HepG2 (cell line): ENCODE data around the gene TXNIP. TPM values are rescaled to one million over a fixed set of nuclear protein-coding genes. Genes with fewer than 3 reads are reported as not detected.

Source experiments
- ARNT ChIP-seq: fragments of 450-650 bp; IDR thresholded peaks from 2 replicates; pipeline ENCODE4 v1.6.1; 2017
- ATAD3A ChIP-seq: sonication (generic); formaldehyde crosslinking; IDR thresholded peaks from 2 replicates; pipeline ENCODE4 v1.4.0; 2020; ENCODE audit warnings: missing genetic modification reagents
- CAMTA2 ChIP-seq: sonication (generic); formaldehyde crosslinking; IDR thresholded peaks from 2 replicates; pipeline ENCODE4 v1.4.0; 2020; ENCODE audit warnings: mild to moderate bottlenecking, missing genetic modification reagents, borderline replicate concordance
- E2F1 ChIP-seq: sonication (generic); formaldehyde crosslinking; IDR thresholded peaks from 2 replicates; pipeline ENCODE4 v1.5.0; 2020; ENCODE audit warnings: missing genetic modification reagents
- ETV5 ChIP-seq: IDR thresholded peaks from 2 replicates; pipeline ENCODE4 v1.6.1; 2018; ENCODE audit warnings: missing biosample characterization, missing genetic modification reagents, inconsistent platforms, borderline replicate concordance
- RARG ChIP-seq: sonication (generic); formaldehyde crosslinking; IDR thresholded peaks from 2 replicates; pipeline ENCODE4 v1.4.0; 2020; ENCODE audit warnings: low read depth, mild to moderate bottlenecking, missing genetic modification reagents
- SP2 ChIP-seq: sonication (generic); formaldehyde crosslinking; IDR thresholded peaks from 2 replicates; pipeline ENCODE4 v1.5.1; 2020; ENCODE audit warnings: mild to moderate bottlenecking, missing genetic modification reagents
- TEAD3 ChIP-seq: optimal IDR thresholded peaks from 2 replicates; pipeline ENCODE3; 2016; ENCODE audit warnings: borderline replicate concordance
- ZFY ChIP-seq: sonication (generic); formaldehyde crosslinking; IDR thresholded peaks from 2 replicates; pipeline ENCODE4 v1.4.0; 2020; ENCODE audit warnings: missing genetic modification reagents
- ZNF205 ChIP-seq: IDR thresholded peaks from 2 replicates; pipeline ENCODE4 v1.6.1; 2018; ENCODE audit warnings: missing biosample characterization, missing genetic modification reagents
- ZNF253 ChIP-seq: sonication (generic); formaldehyde crosslinking; IDR thresholded peaks from 2 replicates; pipeline ENCODE4 v1.8.0; 2022; ENCODE audit warnings: mild to moderate bottlenecking, missing genetic modification reagents, borderline replicate concordance
- ZNF292 ChIP-seq: sonication (generic); formaldehyde crosslinking; IDR thresholded peaks from 2 replicates; pipeline ENCODE4 v1.8.1; 2022; ENCODE audit warnings: mild to moderate bottlenecking, low read depth, missing genetic modification reagents, borderline replicate concordance
- ZNF614 ChIP-seq: IDR thresholded peaks from 2 replicates; pipeline ENCODE4 v1.6.1; 2018; ENCODE audit warnings: missing biosample characterization, missing genetic modification reagents, inconsistent platforms, borderline replicate concordance
- ZNF710 ChIP-seq: sonication (generic); formaldehyde crosslinking; IDR thresholded peaks from 2 replicates; pipeline ENCODE4 v1.5.0; 2020; ENCODE audit warnings: mild to moderate bottlenecking, missing genetic modification reagents, borderline replicate concordance
- ZSCAN31 ChIP-seq: sonication (generic); formaldehyde crosslinking; IDR thresholded peaks from 2 replicates; pipeline ENCODE4 v1.5.0; 2020; ENCODE audit warnings: low read depth, mild to moderate bottlenecking, missing genetic modification reagents
- polyA plus RNA-seq, 8 experiments: library from polyadenylated mRNA; depleted of rRNA in 3 of 8; stranded (reverse) in 7 of 8; unstranded in 1 of 8; fragments of >200 nt; fragmentation: Illumina TruSeq in 4 of 8; extraction: Trizol in 4 of 8; gene quantifications; 2 replicates each; pipeline versions ENCODE4 v1.2.1 to v1.2.3, GENCODE V29; 2011 to 2016; ENCODE audit warnings: low read depth in 4 of 8, missing spikeins in 1 of 8, mixed read lengths in 1 of 8; ENCODE audit not compliant: insufficient read depth in 1 of 8
- total RNA-seq, 5 experiments: library from RNA; depleted of rRNA; stranded (reverse); fragments of >200 nt; fragmentation: Illumina TruSeq; extraction: Trizol; gene quantifications; 2 replicates each; pipeline ENCODE4 v1.2.3, GENCODE V29; 2016; ENCODE audit warnings: low read depth in 1 of 5
- TF ChIP-seq, protein P1 (sequence below): sonication (generic); formaldehyde crosslinking; conservative IDR thresholded peaks from 2 replicates; pipeline ENCODE4 v1.4.0; 2020; ENCODE audit warnings: mild to moderate bottlenecking, missing genetic modification reagents, moderate library complexity
- TF ChIP-seq, protein P2 (sequence below): sonication (generic); formaldehyde crosslinking; IDR thresholded peaks from 2 replicates; pipeline ENCODE4 v1.4.0; 2020; ENCODE audit warnings: missing genetic modification reagents
- TF ChIP-seq, protein P3 (sequence below): sonication (generic); formaldehyde crosslinking; IDR thresholded peaks from 2 replicates; pipeline ENCODE4 v1.5.0; 2020; ENCODE audit warnings: missing genetic modification reagents

TXNIP gene
- total and polyA plus RNA-seq, 2 of the 13 experiments (the other 11 are each of a cell fraction or from before 2014, with no cell fraction given): 24.4 to 237 TPM

- TF ChIP-seq, protein P1, sequence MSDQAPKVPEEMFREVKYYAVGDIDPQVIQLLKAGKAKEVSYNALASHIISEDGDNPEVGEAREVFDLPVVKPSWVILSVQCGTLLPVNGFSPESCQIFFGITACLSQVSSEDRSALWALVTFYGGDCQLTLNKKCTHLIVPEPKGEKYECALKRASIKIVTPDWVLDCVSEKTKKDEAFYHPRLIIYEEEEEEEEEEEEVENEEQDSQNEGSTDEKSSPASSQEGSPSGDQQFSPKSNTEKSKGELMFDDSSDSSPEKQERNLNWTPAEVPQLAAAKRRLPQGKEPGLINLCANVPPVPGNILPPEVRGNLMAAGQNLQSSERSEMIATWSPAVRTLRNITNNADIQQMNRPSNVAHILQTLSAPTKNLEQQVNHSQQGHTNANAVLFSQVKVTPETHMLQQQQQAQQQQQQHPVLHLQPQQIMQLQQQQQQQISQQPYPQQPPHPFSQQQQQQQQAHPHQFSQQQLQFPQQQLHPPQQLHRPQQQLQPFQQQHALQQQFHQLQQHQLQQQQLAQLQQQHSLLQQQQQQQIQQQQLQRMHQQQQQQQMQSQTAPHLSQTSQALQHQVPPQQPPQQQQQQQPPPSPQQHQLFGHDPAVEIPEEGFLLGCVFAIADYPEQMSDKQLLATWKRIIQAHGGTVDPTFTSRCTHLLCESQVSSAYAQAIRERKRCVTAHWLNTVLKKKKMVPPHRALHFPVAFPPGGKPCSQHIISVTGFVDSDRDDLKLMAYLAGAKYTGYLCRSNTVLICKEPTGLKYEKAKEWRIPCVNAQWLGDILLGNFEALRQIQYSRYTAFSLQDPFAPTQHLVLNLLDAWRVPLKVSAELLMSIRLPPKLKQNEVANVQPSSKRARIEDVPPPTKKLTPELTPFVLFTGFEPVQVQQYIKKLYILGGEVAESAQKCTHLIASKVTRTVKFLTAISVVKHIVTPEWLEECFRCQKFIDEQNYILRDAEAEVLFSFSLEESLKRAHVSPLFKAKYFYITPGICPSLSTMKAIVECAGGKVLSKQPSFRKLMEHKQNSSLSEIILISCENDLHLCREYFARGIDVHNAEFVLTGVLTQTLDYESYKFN (CRISPR knock-in tag): peak; percentile 44; the same call in 1 of the 2 replicates
- TF ChIP-seq RARG (CRISPR knock-in tag) (peak; percentile 70; the same call in 1 of the 2 replicates), ETV5 (peak; percentile 71; the same call in 1 of the 2 replicates), ZNF205 (CRISPR knock-in tag) (no peak), SP2 (CRISPR knock-in tag) (peak; percentile 46; the same call in 1 of the 2 replicates), ZSCAN31 (CRISPR knock-in tag) (0 out of 2 replicates have a peak, but pooled peaks have one; percentile 36), ATAD3A (CRISPR knock-in tag) (no peak), ZNF253 (CRISPR knock-in tag) (no peak), TEAD3 (CRISPR knock-in tag) (no peak), ZFY (CRISPR knock-in tag) (peak; percentile 33), ZNF292 (CRISPR knock-in tag) (peak; percentile 62; the same call in 1 of the 2 replicates), CAMTA2 (no peak), ZNF614 (CRISPR knock-in tag) (no peak), ARNT (no peak), E2F1 (CRISPR knock-in tag) (no peak), ZNF710 (no peak)
- TF ChIP-seq, protein P2, sequence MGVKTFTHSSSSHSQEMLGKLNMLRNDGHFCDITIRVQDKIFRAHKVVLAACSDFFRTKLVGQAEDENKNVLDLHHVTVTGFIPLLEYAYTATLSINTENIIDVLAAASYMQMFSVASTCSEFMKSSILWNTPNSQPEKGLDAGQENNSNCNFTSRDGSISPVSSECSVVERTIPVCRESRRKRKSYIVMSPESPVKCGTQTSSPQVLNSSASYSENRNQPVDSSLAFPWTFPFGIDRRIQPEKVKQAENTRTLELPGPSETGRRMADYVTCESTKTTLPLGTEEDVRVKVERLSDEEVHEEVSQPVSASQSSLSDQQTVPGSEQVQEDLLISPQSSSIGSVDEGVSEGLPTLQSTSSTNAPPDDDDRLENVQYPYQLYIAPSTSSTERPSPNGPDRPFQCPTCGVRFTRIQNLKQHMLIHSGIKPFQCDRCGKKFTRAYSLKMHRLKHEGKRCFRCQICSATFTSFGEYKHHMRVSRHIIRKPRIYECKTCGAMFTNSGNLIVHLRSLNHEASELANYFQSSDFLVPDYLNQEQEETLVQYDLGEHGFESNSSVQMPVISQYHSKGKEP: no peak
- TF ChIP-seq, protein P3, sequence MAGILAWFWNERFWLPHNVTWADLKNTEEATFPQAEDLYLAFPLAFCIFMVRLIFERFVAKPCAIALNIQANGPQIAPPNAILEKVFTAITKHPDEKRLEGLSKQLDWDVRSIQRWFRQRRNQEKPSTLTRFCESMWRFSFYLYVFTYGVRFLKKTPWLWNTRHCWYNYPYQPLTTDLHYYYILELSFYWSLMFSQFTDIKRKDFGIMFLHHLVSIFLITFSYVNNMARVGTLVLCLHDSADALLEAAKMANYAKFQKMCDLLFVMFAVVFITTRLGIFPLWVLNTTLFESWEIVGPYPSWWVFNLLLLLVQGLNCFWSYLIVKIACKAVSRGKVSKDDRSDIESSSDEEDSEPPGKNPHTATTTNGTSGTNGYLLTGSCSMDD: no peak
Observed at GRCh38 chr1:145960468-145961108, 35.8 kb downstream of the TXNIP start (continued).
